K562 (cell line): Measurements from ENCODE around the gene KCNT1. TPM values are rescaled to one million over a fixed set of nuclear protein-coding genes. Genes with fewer than 3 reads are reported as not detected.

Experiments
- ATAC-seq: fragments of 200-7000 bp; cut with Tn5 transposase; 3 replicates; pipeline ENCODE4 v1.9.1; 2020; ENCODE audit warnings: moderate library complexity
- BruUV-seq: library from RNA; stranded (reverse); fragments of 400-500 nt; replicated peaks from 2 replicates; lab custom pipeline; 2021; lab: Mats Ljungman, UMichigan
- CTCF ChIA-PET: fragments of 300-600 bp; formaldehyde crosslinking; extraction: SDS; loops from one replicate; lab custom pipeline; 2021; ENCODE audit warnings: low intra/inter-chr PET ratio; lab: Yijun Ruan, JAX
- POLR2A ChIA-PET: fragments of 300-600, 350-650 bp; sonication (Branson Sonifier 250); formaldehyde crosslinking; extraction: SDS; loops from one replicate; lab custom pipeline; 2021; ENCODE audit warnings: antibody characterized with exemption, inconsistent platforms; lab: Yijun Ruan, JAX
- DNase-seq, 4 experiments: peaks; one replicate each; pipeline versions ENCODE4 v3.0.0 to v3.0.0-alpha.2; 2011 to 2018; ENCODE audit warnings: low spot score in 3 of 4, mixed read lengths in 3 of 4; ENCODE audit errors: extremely low read depth in 1 of 4
- FAIRE-seq: peaks from 2 replicates; lab custom pipeline; 2011; peaks lifted over from hg19 to GRCh38; lab: Jason Lieb, UNC
- H2AFZ ChIP-seq: 2 replicates; pipeline ENCODE4 v1.6.0; 2011; ENCODE audit warnings: low read depth, low read length, control low read depth, inconsistent platforms
- H3K27ac ChIP-seq: fragments of 200-600 bp; 3 replicates; pipeline ENCODE4 v1.8.0; 2011; ENCODE audit warnings: low read depth, mild to moderate bottlenecking, control low read depth, inconsistent platforms, low read length, moderate library complexity, mixed read lengths; ENCODE audit errors: extremely low read depth
- H3K27me3 ChIP-seq, 2 experiments: fragments of 300-600 bp in 1 of 2; 2 replicates in 1 of 2; 3 replicates in 1 of 2; pipeline versions ENCODE4 v1.6.0 to v1.8.0; 2011; ENCODE audit warnings: inconsistent platforms in 2 of 2, low read length in 2 of 2, mild to moderate bottlenecking in 1 of 2, mixed read lengths in 1 of 2, moderate library complexity in 1 of 2; ENCODE audit not compliant: control insufficient read depth in 2 of 2, insufficient read depth in 2 of 2
- H3K36me3 ChIP-seq: fragments of 300-600 bp; 3 replicates; pipeline ENCODE4 v1.8.0; 2011; ENCODE audit warnings: mild to moderate bottlenecking, low read length, inconsistent platforms; ENCODE audit not compliant: control insufficient read depth, insufficient read depth
- H3K4me1 ChIP-seq, 2 experiments: fragments of 200-600 bp in 1 of 2; replicated peaks in 1 of 2; 2 replicates in 1 of 2; 3 replicates in 1 of 2; pipeline versions ENCODE4 v1.5.1 to v1.8.0; 2011; ENCODE audit warnings: inconsistent platforms in 2 of 2, low read length in 2 of 2, mild to moderate bottlenecking in 1 of 2, mixed read lengths in 1 of 2, moderate library complexity in 1 of 2; ENCODE audit not compliant: control insufficient read depth in 2 of 2, insufficient read depth in 2 of 2
- H3K4me2 ChIP-seq: 2 replicates; pipeline ENCODE4 v1.6.1; 2011; ENCODE audit warnings: low read length, control low read depth, inconsistent platforms, mixed read lengths; ENCODE audit not compliant: insufficient read depth
- H3K4me3 ChIP-seq: fragments of 200-600 bp; sonication (generic), shearing (Covaris generic); 2 replicates; pipeline ENCODE4 v1.5.1; 2016; ENCODE audit warnings: control low read depth, inconsistent platforms
- H3K79me2 ChIP-seq: fragments of 200-600 bp; 3 replicates; pipeline ENCODE4 v1.8.0; 2011; ENCODE audit warnings: low read length, inconsistent platforms; ENCODE audit not compliant: control insufficient read depth, insufficient read depth
- H3K9ac ChIP-seq, 2 experiments: 2 replicates each; pipeline versions ENCODE4 v1.6.0 to v1.6.1; 2011; ENCODE audit warnings: low read depth in 2 of 2, low read length in 2 of 2, control low read depth in 1 of 2, inconsistent platforms in 1 of 2, mild to moderate bottlenecking in 1 of 2, mixed read lengths in 1 of 2; ENCODE audit not compliant: insufficient read depth in 1 of 2
- H3K9me1 ChIP-seq: one replicate; pipeline ENCODE4 v1.6.0; 2011; ENCODE audit warnings: inconsistent platforms, mild to moderate bottlenecking, low read length, moderate library complexity; ENCODE audit not compliant: control insufficient read depth, insufficient read depth
- H3K9me3 ChIP-seq: replicated peaks from 2 replicates; pipeline ENCODE4 v1.5.1; 2011; ENCODE audit warnings: low read depth, low read length, inconsistent platforms; ENCODE audit not compliant: control insufficient read depth, insufficient read depth
- H4K20me1 ChIP-seq: replicated peaks from 2 replicates; pipeline ENCODE4 v1.6.1; 2011; ENCODE audit warnings: low read length, inconsistent platforms, mixed read lengths; ENCODE audit not compliant: control insufficient read depth, insufficient read depth
- CCNT2 ChIP-seq: IDR thresholded peaks from 2 replicates; pipeline ENCODE4 v1.6.1; 2011; ENCODE audit warnings: borderline replicate concordance, low read depth, mild to moderate bottlenecking, moderate library complexity, mixed read lengths, low read length; ENCODE audit not compliant: insufficient read length; ENCODE audit errors: extremely low read depth
- CTCFL ChIP-seq: IDR thresholded peaks from 2 replicates; pipeline ENCODE4 v1.6.1; 2011; ENCODE audit warnings: borderline replicate concordance, low read depth, mild to moderate bottlenecking, moderate library complexity, low read length; ENCODE audit not compliant: insufficient read depth, poor library complexity, severe bottlenecking
- GTF3C2 ChIP-seq: IDR thresholded peaks from 3 replicates; pipeline ENCODE4 v1.6.1; 2011; ENCODE audit warnings: borderline replicate concordance, mild to moderate bottlenecking, moderate library complexity; ENCODE audit not compliant: insufficient read length; ENCODE audit errors: extremely low read depth
- HEY1 ChIP-seq: fragments of 250-450 bp; sonication (Bioruptor Pico); IDR thresholded peaks from 2 replicates; pipeline ENCODE4 v1.5.0; 2020; ENCODE audit warnings: mild to moderate bottlenecking, moderate library complexity, borderline replicate concordance
- KAT2B ChIP-seq: IDR thresholded peaks from one replicate; pipeline ENCODE4 v1.6.1; 2012; ENCODE audit warnings: low read depth, mild to moderate bottlenecking, control low read depth, inconsistent platforms, low read length, moderate library complexity
- LARP7 ChIP-seq: fragments of 450-650 bp; IDR thresholded peaks from 2 replicates; pipeline ENCODE4 v1.6.1; 2016
- NR2F6 ChIP-seq: fragments of 450-650 bp; formaldehyde crosslinking; IDR thresholded peaks from 2 replicates; pipeline ENCODE4 v1.4.0; 2020; ENCODE audit warnings: mild to moderate bottlenecking
- NR3C1 ChIP-seq: sonication (generic); formaldehyde crosslinking; IDR thresholded peaks from 2 replicates; pipeline ENCODE4 v1.8.1; 2022; ENCODE audit warnings: missing genetic modification reagents
- PTRF ChIP-seq: fragments of 450-650 bp; IDR thresholded peaks from 2 replicates; pipeline ENCODE4 v1.6.1; 2016; ENCODE audit warnings: mild to moderate bottlenecking, missing genetic modification characterization, missing compliant biosample characterization
- SNIP1 ChIP-seq: fragments of 450-650 bp; IDR thresholded peaks from 2 replicates; pipeline ENCODE4 v1.7.1; 2017; ENCODE audit warnings: low read depth, mild to moderate bottlenecking
- TCF15 ChIP-seq: fragments of 250-450 bp; sonication (Bioruptor Pico); IDR thresholded peaks from 2 replicates; pipeline ENCODE4 v1.8.0; 2022; ENCODE audit warnings: moderate library complexity, mild to moderate bottlenecking, inconsistent platforms
- TEAD1 ChIP-seq, 2 experiments: fragments of 450-650 bp in 1 of 2; sonication (generic) in 1 of 2; formaldehyde crosslinking; IDR thresholded peaks; 2 replicates each; pipeline versions ENCODE4 v1.4.0 to v1.8.0; 2020 to 2022; ENCODE audit warnings: mild to moderate bottlenecking in 2 of 2, missing genetic modification reagents in 1 of 2
- ZKSCAN8 ChIP-seq: fragments of 200-800 bp; sonication (Bioruptor generic); IDR thresholded peaks from 2 replicates; pipeline ENCODE4 v1.6.1; 2016; ENCODE audit warnings: missing genetic modification characterization, missing compliant biosample characterization
- WGBS: fragments of 100-300 bp; shearing (Covaris generic); methylation state at CpG from one replicate; pipeline ENCODE4 v1.1.6; 2016; ENCODE audit warnings: low coverage, mixed read lengths; ENCODE audit not compliant: insufficient coverage; ENCODE audit errors: missing lambda C conversion rate; 5-methylcytosine and 5-hydroxymethylcytosine counted together
- in situ Hi-C: fragments of 300-500 bp; cut with MboI; formaldehyde crosslinking; loops from 4 replicates; pipeline ENCODE4 v1.15.0; 2018; ENCODE audit warnings: inconsistent platforms, mixed read lengths
- intact Hi-C: fragments of 100-400 bp; cut with micrococcal nuclease; formaldehyde crosslinking; loops from 2 replicates; pipeline ENCODE4 v1.14.2; 2022
- polyA plus RNA-seq, 8 experiments: library from polyadenylated mRNA; depleted of rRNA in 4 of 8; stranded (reverse) in 5 of 8; unstranded in 3 of 8; fragments of >200 nt; fragmentation: Nextera tagmentation in 2 of 8; fragmentation: Illumina TruSeq in 1 of 8; extraction: Ambion mirVana in 2 of 8; extraction: Trizol in 1 of 8; gene quantifications; 2 replicates each; pipeline versions ENCODE4 v1.2.1 to v1.2.3, GENCODE V29; 2011 to 2014; ENCODE audit warnings: inconsistent platforms in 1 of 8, missing spikeins in 1 of 8
- total RNA-seq, 7 experiments: library from RNA; depleted of rRNA in 6 of 7; stranded (reverse); fragments of >200 nt in 6 of 7; fragmentation: Illumina TruSeq in 2 of 7; extraction: Trizol in 2 of 7; gene quantifications; 2 replicates each; pipeline versions ENCODE4 v1.2.1 to v1.2.3, GENCODE V29; 2011 to 2021; ENCODE audit warnings: low replicate concordance in 1 of 7

The KCNT1 gene
- total and polyA plus RNA-seq, 9 of the 15 experiments (the other 6 are each of a cell fraction or from before 2014, with no cell fraction given), result 0.05 TPM; not detected in 8

- no peak overlapping the region for H3K9ac ChIP-seq
- POLR2A ChIA-PET, result interaction anchor here (0.6 to 1.0 kb wide), 3 partner anchors 10 to 344 kb away, joined by 3 read pairs; no protein-coding TSS in a partner anchor
- no TSS peak for BruUV-seq
Observed at GRCh38 chr9:135790356-135790755, 88.4 kb downstream of the KCNT1 start.

More at GRCh38 chr9:135790356-135790755, 88.4 kb downstream of the KCNT1 start:
- WGBS, result 4% methylated on average over 9 of the region's 10 CpGs
- no peaks in the 10 kb centered on the region for H3K9me1 ChIP-seq
- peaks cover 7% of the 10 kb centered on the region; the same call in 1 of the 2 replicates for H4K20me1 ChIP-seq
- no peaks in the 10 kb centered on the region for H3K79me2 ChIP-seq
- DNase-seq (no peak), ATAC-seq (no peak)
- H3K27me3 ChIP-seq, result peaks cover 45 to 88% of the 10 kb centered on the region in 2 experiments
- intact Hi-C loops, result loop anchor here (5.0 to 10.0 kb wide), 3 partner anchors 86 to 352 kb away; partner anchors contain the start of gene KCNT1
- CTCF ChIA-PET, result no interaction called here
- no peak overlapping the region for H3K27ac ChIP-seq
- in situ Hi-C loops, result loop anchor here (10.0 kb wide), 1 partner anchor 484 kb away; no protein-coding TSS in a partner anchor
- peaks cover 0 to 65% of the 10 kb centered on the region in 2 experiments; a peak in 2 of 5 replicates for H3K4me1 ChIP-seq
- no peak overlapping the region for H3K4me2 ChIP-seq
- no peak for TF ChIP-seq SNIP1
- no peak for TF ChIP-seq NR2F6 (CRISPR knock-in tag)
- no peak for TF ChIP-seq TCF15 (CRISPR knock-in tag)
- no peak for TF ChIP-seq NR3C1 (CRISPR knock-in tag)
- TF ChIP-seq KAT2B, result no peak
- TF ChIP-seq GTF3C2, result no peak
- no peak for TF ChIP-seq LARP7
- no peak for TF ChIP-seq CTCFL
- no peak for TF ChIP-seq HEY1
- no peak for TF ChIP-seq ZKSCAN8 (CRISPR knock-in tag)
- TF ChIP-seq TEAD1 (CRISPR knock-in tag; IDR thresholded peaks at IDR 0.05), result no peak
- TF ChIP-seq CCNT2, result no peak
- TF ChIP-seq PTRF (tag), result no peak
- TF ChIP-seq, all 486 proteins: peak for 0
- H3K36me3 ChIP-seq, result no peaks in the 10 kb centered on the region
- no peak overlapping the region for H3K4me3 ChIP-seq
- FAIRE-seq, result no peak
- H3K9me3 ChIP-seq, result no peaks in the 10 kb centered on the region
- no peak overlapping the region for H2AFZ ChIP-seq
